ENCODE data around the gene YPEL2. TPM values are rescaled to one million over a fixed set of nuclear protein-coding genes. Genes with fewer than 3 reads are reported as not detected.

The YPEL2 gene
- polyA plus RNA-seq, 3 donors, result 21.5 to 63.1 (median 25.1) TPM

DNA sequence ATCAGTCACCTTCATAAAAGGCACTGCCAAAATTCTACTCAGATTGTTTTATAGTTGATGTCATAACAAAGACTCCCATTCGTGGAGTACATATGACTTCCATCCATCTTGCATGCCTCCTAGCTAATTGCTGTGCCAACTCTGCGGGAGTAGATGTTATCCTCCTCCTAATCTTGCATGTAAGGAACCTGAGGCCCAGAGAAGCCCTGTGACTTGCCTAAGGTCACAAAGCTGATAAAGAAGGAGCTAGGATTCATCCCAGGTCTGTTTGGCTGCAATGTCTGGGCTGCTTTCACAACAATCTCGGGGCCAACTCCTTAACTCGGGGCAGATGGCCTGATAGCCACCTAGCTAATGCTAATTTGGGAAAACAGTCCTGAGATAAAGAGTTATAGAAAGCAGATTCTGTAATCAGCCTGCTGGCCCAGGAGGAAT, 87.3 kb downstream of the YPEL2 start:
- no peak overlapping the region for H2AFZ ChIP-seq (ENCODE audit: insufficient read depth, low read depth, low read length, poor library complexity, severe bottlenecking)
- H3K27me3 ChIP-seq (ENCODE audit: control insufficient read depth in 2 of 2, insufficient read depth in 2 of 2, low read length in 2 of 2), result no peaks in the 10 kb centered on the region
- Mint-ChIP-seq H3K27me3 (ENCODE audit: low read depth in 3 of 3) (peaks cover 0 to 6% (median 4%) of the 10 kb centered on the region in 3 donors), H3K27ac (no peak overlapping the region), H3K36me3 (no peaks in the 10 kb centered on the region), H3K9me3 (peaks cover 0 to 3% (median 0%) of the 10 kb centered on the region in 7 donors), H3K4me3 (no peak overlapping the region), H3K4me1 (peaks cover 23% of the 10 kb centered on the region)
- TF ChIP-seq, protein P1, sequence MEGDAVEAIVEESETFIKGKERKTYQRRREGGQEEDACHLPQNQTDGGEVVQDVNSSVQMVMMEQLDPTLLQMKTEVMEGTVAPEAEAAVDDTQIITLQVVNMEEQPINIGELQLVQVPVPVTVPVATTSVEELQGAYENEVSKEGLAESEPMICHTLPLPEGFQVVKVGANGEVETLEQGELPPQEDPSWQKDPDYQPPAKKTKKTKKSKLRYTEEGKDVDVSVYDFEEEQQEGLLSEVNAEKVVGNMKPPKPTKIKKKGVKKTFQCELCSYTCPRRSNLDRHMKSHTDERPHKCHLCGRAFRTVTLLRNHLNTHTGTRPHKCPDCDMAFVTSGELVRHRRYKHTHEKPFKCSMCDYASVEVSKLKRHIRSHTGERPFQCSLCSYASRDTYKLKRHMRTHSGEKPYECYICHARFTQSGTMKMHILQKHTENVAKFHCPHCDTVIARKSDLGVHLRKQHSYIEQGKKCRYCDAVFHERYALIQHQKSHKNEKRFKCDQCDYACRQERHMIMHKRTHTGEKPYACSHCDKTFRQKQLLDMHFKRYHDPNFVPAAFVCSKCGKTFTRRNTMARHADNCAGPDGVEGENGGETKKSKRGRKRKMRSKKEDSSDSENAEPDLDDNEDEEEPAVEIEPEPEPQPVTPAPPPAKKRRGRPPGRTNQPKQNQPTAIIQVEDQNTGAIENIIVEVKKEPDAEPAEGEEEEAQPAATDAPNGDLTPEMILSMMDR (IDR thresholded peaks at IDR 0.05), result no peak
- WGBS (ENCODE audit: insufficient coverage), result 80% methylated on average over 2 of the region's 4 CpGs
- H3K4me2 ChIP-seq (replicated peaks; ENCODE audit: extremely low read depth, low read length, poor library complexity, severe bottlenecking), result no peak overlapping the region
- H3K9ac ChIP-seq (ENCODE audit: insufficient read depth, low read length, poor library complexity, severe bottlenecking), result no peak overlapping the region
- no peaks in the 10 kb centered on the region for H3K9me3 ChIP-seq (replicated peaks in 1 of 2; ENCODE audit: control insufficient read depth in 1 of 2, insufficient read depth in 1 of 2, low read length in 2 of 2)
- peaks cover 13% of the 10 kb centered on the region in 2 donors for H3K4me1 ChIP-seq (ENCODE audit: control insufficient read depth in 1 of 2, insufficient read depth in 2 of 2, low read length in 2 of 2)
- intact Hi-C loops (cut with micrococcal nuclease), result no loop called here
- no peak overlapping the region for H3K4me3 ChIP-seq (replicated peaks in 1 of 3; ENCODE audit: low read depth in 2 of 3, low read length in 3 of 3)
- H4K20me1 ChIP-seq (ENCODE audit: insufficient read depth, low read length), result no peaks in the 10 kb centered on the region
- no peak for DNase-seq
- H3K36me3 ChIP-seq (replicated peaks in 1 of 2; ENCODE audit: control insufficient read depth in 1 of 2, insufficient read depth in 2 of 2, low read length in 2 of 2), result no peaks in the 10 kb centered on the region
- H3K27ac ChIP-seq (ENCODE audit: low read depth in 1 of 2, low read length in 2 of 2), result no peak overlapping the region
- H3K79me2 ChIP-seq (ENCODE audit: insufficient read depth, low read length), result no peaks in the 10 kb centered on the region

DNA sequence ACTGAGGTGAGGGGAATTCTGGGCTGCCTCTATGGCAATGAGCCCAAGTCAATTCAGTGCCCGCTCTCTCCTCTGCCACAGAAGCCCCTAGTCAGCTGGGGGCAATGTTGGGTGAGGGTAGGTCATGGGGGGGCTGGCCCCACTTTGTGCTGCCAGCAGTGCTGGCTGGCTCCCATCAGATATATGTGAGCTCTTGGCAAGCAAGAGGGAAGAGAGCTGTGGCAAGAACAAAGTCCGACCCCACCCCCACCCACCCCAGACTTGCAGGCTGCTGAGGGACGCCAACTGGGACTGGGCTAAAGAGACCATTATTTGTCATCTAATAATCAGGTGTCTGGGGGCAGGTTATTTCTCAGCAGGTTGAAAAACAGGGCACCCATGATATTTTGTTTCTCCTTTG, 89.4 kb downstream of the YPEL2 start:
- Histone ChIP-seq H3K36me3 (replicated peaks in 1 of 2; ENCODE audit: control insufficient read depth in 1 of 2, insufficient read depth in 2 of 2, low read length in 2 of 2) (no peaks in the 10 kb centered on the region), H3K27ac (ENCODE audit: low read depth in 1 of 2, low read length in 2 of 2) (no peak overlapping the region), H3K4me1 (ENCODE audit: control insufficient read depth in 1 of 2, insufficient read depth in 2 of 2, low read length in 2 of 2) (peaks cover 2% of the 10 kb centered on the region in 2 donors), H3K79me2 (ENCODE audit: insufficient read depth, low read length) (no peaks in the 10 kb centered on the region), H3K9me3 (replicated peaks in 1 of 2; ENCODE audit: control insufficient read depth in 1 of 2, insufficient read depth in 1 of 2, low read length in 2 of 2) (no peaks in the 10 kb centered on the region), H4K20me1 (ENCODE audit: insufficient read depth, low read length) (no peaks in the 10 kb centered on the region), H3K27me3 (ENCODE audit: control insufficient read depth in 2 of 2, insufficient read depth in 2 of 2, low read length in 2 of 2) (no peaks in the 10 kb centered on the region), H3K4me3 (replicated peaks in 1 of 3; ENCODE audit: low read depth in 2 of 3, low read length in 3 of 3) (no peak overlapping the region), H2AFZ (ENCODE audit: insufficient read depth, low read depth, low read length, poor library complexity, severe bottlenecking) (no peak overlapping the region), H3K4me2 (replicated peaks; ENCODE audit: extremely low read depth, low read length, poor library complexity, severe bottlenecking) (no peak overlapping the region), H3K9ac (ENCODE audit: insufficient read depth, low read length, poor library complexity, severe bottlenecking) (no peak overlapping the region)
- WGBS (ENCODE audit: insufficient coverage), result 100% methylated on average over 1 of the region's 3 CpGs
- Mint-ChIP-seq H3K36me3 (no peaks in the 10 kb centered on the region), H3K4me1 (peaks cover 11% of the 10 kb centered on the region), H3K27me3 (ENCODE audit: low read depth in 3 of 3) (peaks cover 0 to 6% (median 4%) of the 10 kb centered on the region in 3 donors), H3K9me3 (peaks cover 0 to 3% (median 0%) of the 10 kb centered on the region in 7 donors), H3K27ac (no peak overlapping the region), H3K4me3 (no peak overlapping the region)
- TF ChIP-seq, protein P1 (IDR thresholded peaks at IDR 0.05), result no peak
- intact Hi-C loops (cut with micrococcal nuclease), result no loop called here
- DNase-seq, result no peak

Measured in CD14-positive monocyte (primary cell).